NT2/D1 (cell line): Measurements from ENCODE around the gene ABCA2.

Experiments used
- DNase-seq: peaks from one replicate; pipeline ENCODE4 v3.0.0-alpha.2; 2011; ENCODE audit warnings: low read depth, low spot score
- H3K27me3 ChIP-seq: 2 replicates; pipeline ENCODE4 v1.6.0; 2011; ENCODE audit warnings: mild to moderate bottlenecking; ENCODE audit not compliant: insufficient read length, insufficient read depth
- H3K36me3 ChIP-seq: 2 replicates; pipeline ENCODE4 v1.6.1; 2011; ENCODE audit warnings: mild to moderate bottlenecking, low read length, mixed read lengths; ENCODE audit not compliant: insufficient read depth, insufficient read length
- H3K4me1 ChIP-seq: 2 replicates; pipeline ENCODE4 v1.5.1; 2011; ENCODE audit not compliant: insufficient read depth, insufficient read length
- H3K4me3 ChIP-seq: 2 replicates; pipeline ENCODE4 v1.5.1; 2011; ENCODE audit warnings: low read depth; ENCODE audit not compliant: insufficient read length
- H3K9ac ChIP-seq: 2 replicates; pipeline ENCODE4 v1.6.0; 2011; ENCODE audit warnings: low read depth; ENCODE audit not compliant: insufficient read length
- H3K9me3 ChIP-seq: 2 replicates; pipeline ENCODE4 v1.5.1; 2011; ENCODE audit warnings: mild to moderate bottlenecking, low read length; ENCODE audit not compliant: insufficient read depth
- SUZ12 ChIP-seq: IDR thresholded peaks from 2 replicates; pipeline ENCODE4 v1.6.1; 2011; ENCODE audit not compliant: insufficient read length, insufficient read depth; ENCODE audit errors: extremely low read depth
- YY1 ChIP-seq: IDR thresholded peaks from 2 replicates; pipeline ENCODE4 v1.6.1; 2011; ENCODE audit not compliant: insufficient read length, insufficient read depth
- ZNF274 ChIP-seq: IDR thresholded peaks from 2 replicates; pipeline ENCODE4 v1.6.1; 2011; ENCODE audit warnings: mild to moderate bottlenecking, low read depth, low read length

ABCA2 gene

DNA sequence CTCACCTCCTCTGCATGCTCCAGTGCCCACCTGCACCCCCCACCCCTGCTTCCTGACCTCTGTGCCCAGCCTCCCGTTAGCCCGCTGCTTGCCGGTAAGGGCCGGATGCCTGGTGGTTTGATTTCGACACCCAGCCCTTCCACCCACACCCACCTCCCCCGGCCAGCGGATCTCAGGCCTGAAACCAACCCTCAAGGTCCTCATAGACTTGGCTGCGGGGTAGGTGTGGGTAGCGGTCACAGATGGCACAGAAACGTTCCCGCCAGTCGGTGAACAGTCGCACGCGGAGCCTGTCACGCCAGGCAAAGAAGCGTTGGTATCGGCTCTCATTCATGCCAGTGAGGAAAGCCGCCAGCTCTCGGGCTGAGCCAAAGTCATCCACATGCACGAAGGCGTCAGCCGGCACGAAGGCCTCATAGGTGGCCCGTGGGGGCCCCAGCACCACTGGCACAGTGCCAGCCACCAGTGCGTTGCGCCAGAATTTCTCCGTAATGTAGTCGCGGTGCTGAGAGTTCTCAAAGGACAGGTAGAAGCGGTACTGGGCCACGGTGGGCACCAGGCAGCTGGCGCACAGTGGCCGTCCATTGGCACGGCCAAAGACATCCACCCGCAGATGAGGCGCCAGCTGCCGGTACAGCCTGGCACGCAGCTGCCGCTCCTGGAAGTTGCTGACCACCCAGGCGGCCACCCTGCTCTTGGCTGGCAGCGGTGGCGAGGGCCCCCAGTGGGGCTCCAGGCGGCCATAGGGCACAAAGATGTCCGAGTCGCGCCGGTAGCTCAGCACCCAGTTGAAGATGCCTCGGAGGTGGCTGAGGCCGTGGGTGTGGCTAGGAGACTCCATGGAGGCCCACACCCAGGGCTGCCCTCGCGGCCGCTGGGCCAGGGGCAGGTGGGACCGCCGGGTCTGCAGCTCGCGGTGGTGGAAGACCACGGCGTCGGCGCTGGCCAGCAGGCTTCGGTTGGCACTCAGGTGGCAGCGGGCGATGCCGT, 2.8 kb upstream of the ABCA2 start:
- DNase-seq, result no peak
- H3K9me3 ChIP-seq, result no peaks in the 10 kb centered on the region
- TF ChIP-seq SUZ12 (no peak), YY1 (no peak), ZNF274 (no peak)

DNA sequence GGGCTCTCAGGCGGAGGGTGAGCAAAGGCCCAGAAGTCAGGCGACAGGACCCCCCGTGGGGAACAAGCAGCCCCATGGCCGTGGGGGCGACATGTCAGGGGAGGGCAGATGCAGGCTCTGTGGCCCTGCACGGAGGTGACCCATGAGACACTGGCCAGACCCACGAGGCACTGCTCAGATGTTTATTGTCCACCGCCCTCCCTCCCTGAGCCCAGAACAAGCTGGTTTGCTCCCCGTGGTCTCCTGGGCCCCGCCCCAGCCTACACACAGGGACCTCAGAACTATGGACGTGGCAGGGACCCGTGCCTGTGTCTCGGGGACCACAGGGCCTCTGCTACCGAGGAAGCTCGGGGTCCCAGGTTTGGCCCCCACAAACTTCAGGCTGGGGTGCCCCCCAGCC, 2.0 kb upstream of the ABCA2 start:
- no peak for TF ChIP-seq SUZ12
- no peak for TF ChIP-seq YY1
- TF ChIP-seq ZNF274, result no peak
- H3K27me3 ChIP-seq, result peaks cover 42% of the 10 kb centered on the region
- H3K4me3 ChIP-seq, result no peak overlapping the region
- H3K9ac ChIP-seq, result peak overlapping the region; percentile 61
- DNase-seq, result no peak
- H3K4me1 ChIP-seq, result peaks cover 41% of the 10 kb centered on the region
- no peaks in the 10 kb centered on the region for H3K9me3 ChIP-seq
- no peaks in the 10 kb centered on the region for H3K36me3 ChIP-seq

More for the DNA sequence above, 2.8 kb upstream of the ABCA2 start:
- peaks cover 41% of the 10 kb centered on the region for H3K27me3 ChIP-seq
- peaks cover 42% of the 10 kb centered on the region for H3K4me1 ChIP-seq
- H3K36me3 ChIP-seq, result no peaks in the 10 kb centered on the region
- H3K9ac ChIP-seq, result no peak overlapping the region
- H3K4me3 ChIP-seq, result no peak overlapping the region

DNA sequence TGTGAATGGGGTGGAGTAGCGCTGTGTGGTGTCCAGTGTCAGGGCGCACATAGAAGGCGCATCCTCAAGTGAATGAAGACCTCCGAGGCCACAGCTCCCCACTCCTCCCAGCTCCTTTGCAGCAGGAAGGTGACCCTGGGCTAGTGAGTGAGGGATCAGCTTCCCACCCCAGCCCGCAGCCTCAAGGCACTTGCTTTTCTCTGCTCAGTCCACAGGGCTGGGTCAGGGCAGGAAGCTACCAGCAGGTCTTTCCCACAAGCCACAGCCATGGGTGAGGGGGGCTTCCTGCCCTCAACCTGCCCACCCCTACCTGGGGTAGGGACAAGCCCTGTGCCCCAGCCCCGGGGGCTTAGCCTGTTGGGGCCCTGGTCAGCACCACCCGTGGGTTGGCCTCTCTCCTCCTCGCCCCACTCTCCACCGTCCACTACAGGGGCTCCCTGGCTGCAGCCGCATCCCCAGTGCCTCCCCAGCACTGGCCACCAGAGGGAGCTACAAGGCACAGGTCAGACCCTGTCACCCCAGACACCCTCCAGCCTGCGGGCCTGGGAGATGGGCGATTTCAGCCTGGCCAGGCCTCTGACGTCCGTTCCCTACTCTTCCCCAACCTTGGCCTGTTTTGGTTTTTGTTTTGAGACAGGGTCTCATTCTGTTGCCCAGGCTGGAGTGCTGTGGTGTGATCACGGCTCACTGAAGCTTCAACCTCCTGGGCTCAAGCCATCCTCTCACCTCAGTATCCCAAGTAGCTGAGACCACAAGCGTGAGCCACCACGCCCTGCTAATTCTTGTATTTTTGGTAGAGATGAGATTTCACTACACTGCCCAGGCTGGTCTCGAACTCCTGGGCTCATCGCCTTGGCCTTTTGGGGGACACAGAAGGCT, 1.3 kb upstream of the ABCA2 start:
- H3K9ac ChIP-seq, result peak overlapping the region; percentile 75
- H3K27me3 ChIP-seq, result peaks cover 35% of the 10 kb centered on the region
- TF ChIP-seq SUZ12 (no peak), ZNF274 (no peak), YY1 (no peak)
- H3K4me1 ChIP-seq, result peaks cover 36% of the 10 kb centered on the region
- no peaks in the 10 kb centered on the region for H3K36me3 ChIP-seq
- H3K4me3 ChIP-seq, result peak overlapping the region; percentile 33
- no peaks in the 10 kb centered on the region for H3K9me3 ChIP-seq
- peak; percentile 49 for DNase-seq

DNA sequence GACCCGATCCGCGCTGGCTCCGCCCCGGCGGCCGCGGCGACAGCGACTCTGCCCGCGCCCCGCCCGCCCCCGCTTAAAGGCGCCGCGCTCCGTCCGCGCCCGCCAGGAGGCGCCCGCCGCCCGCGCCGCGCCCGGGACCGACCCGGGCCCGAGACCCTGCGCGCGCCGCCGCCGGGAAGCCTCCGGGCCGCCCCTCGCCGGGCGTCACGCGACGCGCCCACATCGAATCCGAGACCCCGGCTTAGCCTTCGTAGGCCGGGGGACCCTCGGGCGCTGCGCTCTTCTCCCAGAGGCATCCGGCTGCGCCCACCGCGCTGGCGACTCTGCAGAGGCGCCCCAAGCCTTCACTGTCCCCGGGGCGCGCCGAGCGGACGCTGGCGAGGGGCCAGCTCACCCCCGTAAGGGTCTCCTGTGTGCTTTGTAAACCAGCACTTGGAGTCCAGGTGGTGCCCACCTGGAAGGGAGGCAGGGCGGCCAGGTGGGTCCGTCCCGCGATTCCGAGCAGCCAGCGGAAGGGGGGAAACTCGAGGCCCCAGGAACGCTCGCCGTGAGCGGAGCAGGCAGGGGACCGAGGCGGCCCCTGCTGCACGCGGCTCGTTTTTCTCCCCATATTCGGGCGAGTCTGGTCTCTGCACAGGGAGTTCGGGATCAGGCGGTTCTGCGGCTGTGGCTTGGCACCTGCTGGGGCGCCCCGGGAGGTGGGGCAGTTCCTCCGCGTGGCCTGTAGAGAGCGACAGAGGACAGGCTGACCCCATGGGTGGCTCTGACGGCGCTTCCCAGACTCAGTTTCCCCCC, 423 bp upstream of the ABCA2 start:
- H3K9ac ChIP-seq, result peak overlapping the region; percentile 75
- H3K36me3 ChIP-seq, result no peaks in the 10 kb centered on the region
- peaks cover 40% of the 10 kb centered on the region for H3K4me1 ChIP-seq
- H3K27me3 ChIP-seq, result peaks cover 34% of the 10 kb centered on the region
- no peak for TF ChIP-seq ZNF274
- TF ChIP-seq SUZ12, result no peak
- no peak for TF ChIP-seq YY1
- H3K4me3 ChIP-seq, result peak overlapping the region; percentile 33
- no peaks in the 10 kb centered on the region for H3K9me3 ChIP-seq
- no peak for DNase-seq

DNA sequence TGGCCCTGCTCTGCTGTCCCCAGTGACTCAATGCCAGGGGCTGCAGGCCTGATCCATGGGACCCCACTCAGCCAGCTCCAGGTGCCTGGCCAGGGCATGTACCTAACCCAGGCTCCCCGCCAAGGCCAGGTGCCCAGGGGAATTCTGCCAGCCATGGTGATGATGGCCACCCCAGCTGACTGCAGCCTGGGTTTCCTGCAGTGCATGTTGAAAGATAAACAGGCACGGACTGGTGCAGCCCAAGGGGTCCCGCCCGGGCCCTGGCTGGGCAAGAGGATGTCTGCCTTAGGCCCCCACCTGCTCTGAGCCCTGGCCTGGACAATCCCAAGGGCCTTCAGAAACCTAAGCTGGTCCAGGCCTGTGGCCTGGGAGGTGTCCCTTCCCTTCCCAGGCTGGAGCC, 1.2 kb downstream of the ABCA2 start:
- no peak for TF ChIP-seq YY1
- TF ChIP-seq ZNF274, result no peak
- TF ChIP-seq SUZ12, result no peak
- no peaks in the 10 kb centered on the region for H3K36me3 ChIP-seq
- no peak overlapping the region for H3K4me3 ChIP-seq
- peaks cover 47% of the 10 kb centered on the region for H3K4me1 ChIP-seq
- no peaks in the 10 kb centered on the region for H3K9me3 ChIP-seq
- H3K27me3 ChIP-seq, result peaks cover 34% of the 10 kb centered on the region
- H3K9ac ChIP-seq, result peak overlapping the region; percentile 72
- DNase-seq, result no peak

DNA sequence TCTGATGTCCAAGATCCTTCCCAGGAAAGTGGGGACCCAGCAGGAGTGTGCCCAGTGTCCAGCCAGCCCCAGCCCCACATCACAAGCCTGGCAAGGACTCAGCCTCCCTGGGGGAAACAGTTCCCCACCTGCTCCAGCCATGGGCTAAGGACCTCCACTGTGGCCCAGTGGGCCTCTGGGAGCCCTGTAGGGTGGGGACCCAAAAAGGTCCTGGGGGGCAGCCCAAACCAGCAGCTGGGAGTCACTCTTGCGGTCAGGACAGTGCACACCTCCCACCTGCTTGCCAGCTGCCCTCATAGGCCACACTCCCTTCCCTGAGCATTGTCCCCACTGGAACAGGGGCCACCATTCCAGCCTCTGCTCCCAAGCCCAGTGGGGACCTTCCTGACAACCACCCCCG, 1.7 kb downstream of the ABCA2 start:
- Histone ChIP-seq H3K9ac (no peak overlapping the region), H3K4me1 (peaks cover 47% of the 10 kb centered on the region), H3K9me3 (no peaks in the 10 kb centered on the region), H3K27me3 (peaks cover 34% of the 10 kb centered on the region), H3K4me3 (no peak overlapping the region), H3K36me3 (no peaks in the 10 kb centered on the region)
- TF ChIP-seq SUZ12 (no peak), YY1 (no peak), ZNF274 (no peak)
- DNase-seq, result no peak
